ENCODE measurements around the gene EXOC5.
"Not testable (repeated sequence)": the region's sequence is repeated elsewhere in the genome, so short reads cannot be mapped to it uniquely, and the experiment has no call there.

EXOC5 gene

DNA sequence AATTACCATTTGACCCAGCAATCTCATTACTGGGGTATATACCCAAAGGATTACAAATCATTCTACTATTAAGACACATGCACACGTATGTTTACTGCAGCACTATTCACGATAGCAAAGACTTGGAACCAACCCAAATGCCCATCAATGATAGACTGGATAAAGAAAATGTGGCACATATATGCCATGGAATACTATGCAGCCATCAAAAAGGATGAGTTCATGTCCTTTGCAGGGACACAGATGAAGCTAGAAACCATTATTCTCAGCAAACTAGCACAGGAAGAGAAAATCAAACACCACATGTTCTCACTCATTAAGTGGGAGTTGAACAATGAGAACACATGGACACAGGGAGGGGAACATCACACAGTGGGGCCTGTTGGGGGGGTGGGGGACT, 40.4 kb downstream of the EXOC5 start:
- CTCF ChIA-PET, H3K4me3 Mint-ChIP-seq, H3K27ac Mint-ChIP-seq, H3K9me3 Mint-ChIP-seq, H3K4me1 Mint-ChIP-seq, DNase-seq, H3K27me3 Mint-ChIP-seq: not testable (repeated sequence)
- peaks cover 42% of the 10 kb centered on the region for H3K36me3 Mint-ChIP-seq

DNA sequence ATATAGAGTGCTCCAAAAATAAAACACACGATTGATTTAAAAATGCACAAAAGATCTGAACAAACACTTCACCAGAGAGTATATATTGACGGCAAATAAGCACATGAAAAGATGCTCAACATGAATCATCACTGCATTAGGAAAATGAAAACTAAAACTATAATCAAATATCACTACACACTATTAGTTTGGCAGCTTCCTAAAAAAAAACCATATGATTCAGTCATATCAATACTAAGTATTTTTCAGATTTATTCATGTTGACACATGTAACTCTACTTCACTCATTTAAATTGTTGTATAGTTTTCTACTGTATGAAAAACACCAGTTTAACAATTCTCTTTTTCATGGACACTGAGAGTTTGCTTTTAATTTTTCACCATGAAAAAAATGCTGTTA, 41.6 kb downstream of the EXOC5 start:
- no peak for DNase-seq
- H3K27ac Mint-ChIP-seq: no peak overlapping the region
- H3K27me3 Mint-ChIP-seq: no peaks in the 10 kb centered on the region
- CTCF ChIA-PET: no interaction called here
- H3K36me3 Mint-ChIP-seq: peaks cover 37% of the 10 kb centered on the region
- no peak overlapping the region for H3K4me3 Mint-ChIP-seq
- H3K9me3 Mint-ChIP-seq: peaks cover 3% of the 10 kb centered on the region
- H3K4me1 Mint-ChIP-seq: no peaks in the 10 kb centered on the region

DNA sequence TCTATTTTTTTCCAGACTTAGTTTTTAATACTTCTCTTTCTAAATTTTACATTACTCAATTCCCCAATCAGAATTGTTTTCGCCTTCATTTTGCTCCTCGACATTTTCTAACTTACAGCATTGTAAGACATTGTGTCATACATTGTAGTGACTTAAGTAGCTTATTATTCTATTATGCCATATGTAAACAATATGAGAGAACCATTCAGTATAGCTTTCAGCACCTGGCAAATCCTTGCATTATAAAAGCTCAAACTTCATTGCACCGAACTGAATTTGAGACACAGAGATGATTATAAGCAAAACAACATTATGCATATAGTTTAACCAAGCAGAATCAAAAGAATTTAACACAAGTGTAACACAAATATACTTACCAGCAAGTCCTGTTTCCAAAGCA, 46.8 kb downstream of the EXOC5 start:
- Mint-ChIP-seq H3K27me3 (no peaks in the 10 kb centered on the region), H3K36me3 (peaks cover 22% of the 10 kb centered on the region), H3K4me3 (no peak overlapping the region), H3K4me1 (no peaks in the 10 kb centered on the region), H3K9me3 (no peaks in the 10 kb centered on the region), H3K27ac (no peak overlapping the region)
- no peak for DNase-seq
- CTCF ChIA-PET: no interaction called here

DNA sequence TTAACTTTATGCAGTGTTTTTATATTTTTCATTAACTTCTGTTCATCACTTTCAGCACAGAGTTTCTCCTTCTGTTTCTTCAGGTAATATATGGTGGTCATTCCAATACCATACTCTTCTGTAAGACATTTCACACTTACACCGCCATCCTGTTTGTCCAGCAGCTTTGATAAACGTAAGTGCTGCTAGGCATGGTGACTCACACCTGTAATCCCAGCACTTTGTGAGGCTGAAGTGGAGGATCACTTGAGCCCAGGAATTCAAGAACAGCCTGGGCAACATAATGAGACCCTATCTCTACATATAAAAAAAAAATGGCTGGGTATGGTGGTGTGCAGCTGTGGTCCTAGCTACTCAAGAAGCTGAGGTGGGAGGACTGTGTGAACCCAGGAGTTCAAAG, 55.8 kb downstream of the EXOC5 start:
- CTCF ChIA-PET: no interaction called here
- DNase-seq: no peak
- Mint-ChIP-seq H3K36me3 (peaks cover 49% of the 10 kb centered on the region), H3K9me3 (no peaks in the 10 kb centered on the region), H3K27ac (no peak overlapping the region), H3K4me3 (no peak overlapping the region), H3K4me1 (no peaks in the 10 kb centered on the region), H3K27me3 (no peaks in the 10 kb centered on the region)

DNA sequence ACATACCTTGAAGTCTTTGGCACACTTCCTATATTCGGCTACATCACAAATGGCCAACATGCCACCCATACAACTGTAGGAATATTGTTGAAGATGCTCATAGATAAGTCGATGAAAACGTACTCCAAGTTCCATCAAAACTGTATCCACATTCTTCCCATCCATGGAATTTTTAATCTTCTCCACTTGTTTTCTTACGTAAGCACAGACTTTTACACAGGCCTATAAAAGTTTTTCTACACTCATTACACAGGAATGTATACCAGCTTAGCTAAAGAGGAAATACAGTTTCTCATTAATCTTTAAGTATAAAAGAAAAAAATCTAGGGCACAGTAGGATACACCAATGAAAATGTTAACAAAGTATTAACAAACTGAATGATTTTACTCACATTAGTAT, 59.1 kb downstream of the EXOC5 start:
- Mint-ChIP-seq H3K27ac (no peak overlapping the region), H3K4me3 (no peak overlapping the region), H3K4me1 (no peaks in the 10 kb centered on the region), H3K36me3 (peaks cover 35% of the 10 kb centered on the region), H3K9me3 (no peaks in the 10 kb centered on the region), H3K27me3 (no peaks in the 10 kb centered on the region)
- no peak for DNase-seq
- CTCF ChIA-PET: no interaction called here

DNA sequence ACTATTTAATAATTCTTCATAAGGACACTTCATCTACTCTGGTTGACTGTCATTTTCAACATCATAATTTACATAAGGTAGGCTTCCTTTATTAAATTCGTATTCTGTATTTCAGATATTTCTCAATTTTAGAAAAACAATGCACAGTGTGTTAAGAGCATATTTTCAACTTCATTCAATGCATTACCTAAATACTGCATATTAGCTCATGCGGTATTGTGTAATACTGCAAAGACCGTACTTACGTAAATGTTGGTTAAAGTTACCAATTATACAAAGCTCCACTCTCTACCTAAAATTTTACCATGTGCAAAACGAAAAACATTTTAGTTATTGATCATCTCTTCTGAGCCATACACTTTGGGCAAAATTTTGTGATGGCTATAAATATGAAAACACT, 62.8 kb downstream of the EXOC5 start:
- H3K27me3 Mint-ChIP-seq: no peaks in the 10 kb centered on the region
- no peaks in the 10 kb centered on the region for H3K9me3 Mint-ChIP-seq
- H3K36me3 Mint-ChIP-seq: peaks cover 17% of the 10 kb centered on the region
- no peak for DNase-seq
- H3K4me1 Mint-ChIP-seq: no peaks in the 10 kb centered on the region
- H3K4me3 Mint-ChIP-seq: no peak overlapping the region
- no peak overlapping the region for H3K27ac Mint-ChIP-seq
- CTCF ChIA-PET: no interaction called here

GRCh38 chr14:57202672-57203071, 66.0 kb downstream of the EXOC5 start:
- H3K27ac Mint-ChIP-seq, H3K4me1 Mint-ChIP-seq, H3K4me3 Mint-ChIP-seq, H3K9me3 Mint-ChIP-seq, CTCF ChIA-PET, H3K36me3 Mint-ChIP-seq, H3K27me3 Mint-ChIP-seq, DNase-seq: not testable (repeated sequence)

DNA sequence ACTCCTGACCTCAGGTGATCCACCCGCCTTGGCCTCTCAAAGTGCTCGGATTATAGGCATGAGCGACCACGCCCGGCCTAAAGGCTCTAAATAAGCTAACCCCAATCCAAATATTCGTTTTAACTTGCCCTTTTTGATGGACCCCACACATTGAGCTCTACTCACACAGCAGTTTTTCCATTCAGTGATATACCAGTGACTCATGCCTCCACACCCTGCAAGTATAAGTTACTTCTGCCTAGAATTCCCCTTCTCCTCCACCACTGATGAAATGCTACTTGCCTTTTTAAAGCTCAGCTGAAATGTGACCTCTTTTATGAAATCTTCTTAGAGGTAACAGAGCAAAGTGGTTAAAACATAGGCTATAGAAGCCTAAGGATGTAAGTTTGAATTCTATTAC, 68.8 kb downstream of the EXOC5 start:
- peaks cover 2% of the 10 kb centered on the region for H3K36me3 Mint-ChIP-seq
- H3K27me3 Mint-ChIP-seq: peaks cover 4% of the 10 kb centered on the region
- CTCF ChIA-PET: interaction anchor here (0.6 to 1.5 kb wide), 2 partner anchors 872 to 1717 kb away, joined by 3 read pairs; no protein-coding TSS in a partner anchor
- no peaks in the 10 kb centered on the region for H3K9me3 Mint-ChIP-seq
- no peaks in the 10 kb centered on the region for H3K4me1 Mint-ChIP-seq
- DNase-seq: no peak
- H3K4me3 Mint-ChIP-seq: no peak overlapping the region
- peak overlapping the region; percentile 19 for H3K27ac Mint-ChIP-seq

GRCh38 chr14:57189070-57189469, 79.6 kb downstream of the EXOC5 start:
- Mint-ChIP-seq H3K27me3 (peaks cover 12% of the 10 kb centered on the region), H3K9me3 (no peaks in the 10 kb centered on the region), H3K36me3 (no peaks in the 10 kb centered on the region), H3K4me3 (no peak overlapping the region), H3K4me1 (no peaks in the 10 kb centered on the region), H3K27ac (no peak overlapping the region)
- CTCF ChIA-PET: no interaction called here
- DNase-seq: no peak

GRCh38 chr14:57182760-57183503, 85.8 kb downstream of the EXOC5 start:
- CTCF ChIA-PET: interaction anchor here (0.7 to 1.7 kb wide), 3 partner anchors 515 to 692 kb away, joined by 3 to 12 read pairs (median 4); no protein-coding TSS in a partner anchor
- H3K4me3 Mint-ChIP-seq: no peak overlapping the region
- no peak overlapping the region for H3K27ac Mint-ChIP-seq

DNA sequence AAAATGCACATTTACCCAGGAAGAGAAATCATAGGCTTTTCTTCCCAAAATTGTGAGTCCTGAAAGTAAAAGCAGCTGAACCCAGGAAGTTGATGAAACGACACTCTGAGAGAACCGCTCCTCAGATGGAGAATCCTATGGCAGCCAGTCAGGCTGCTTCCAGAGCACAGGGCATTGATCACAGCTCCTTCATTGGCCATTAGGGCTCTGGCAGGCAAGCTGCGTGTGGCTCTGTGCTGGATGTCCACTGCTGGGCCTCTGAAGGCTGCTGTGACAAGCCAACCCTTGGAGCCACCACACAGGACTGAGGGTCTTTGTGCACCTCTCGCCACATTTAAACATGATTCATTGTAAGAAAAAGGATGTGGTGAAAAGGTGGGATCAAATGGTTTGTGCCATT, 89.4 kb downstream of the EXOC5 start:
- CTCF ChIA-PET: interaction anchor here (1.9 kb wide), 1 partner anchor 689 kb away, joined by 6 read pairs; no protein-coding TSS in a partner anchor
- no peak overlapping the region for H3K27ac Mint-ChIP-seq
- no peaks in the 10 kb centered on the region for H3K9me3 Mint-ChIP-seq
- H3K36me3 Mint-ChIP-seq: no peaks in the 10 kb centered on the region
- H3K4me3 Mint-ChIP-seq: no peak overlapping the region
- no peak for DNase-seq
- no peaks in the 10 kb centered on the region for H3K4me1 Mint-ChIP-seq
- H3K27me3 Mint-ChIP-seq: peaks cover 9% of the 10 kb centered on the region

More at GRCh38 chr14:57182760-57183503, 85.8 kb downstream of the EXOC5 start:
- H3K36me3 Mint-ChIP-seq: no peaks in the 10 kb centered on the region
- H3K27me3 Mint-ChIP-seq: peaks cover 9% of the 10 kb centered on the region
- no peaks in the 10 kb centered on the region for H3K9me3 Mint-ChIP-seq
- DNase-seq: no peak
- H3K4me1 Mint-ChIP-seq: no peaks in the 10 kb centered on the region

DNA sequence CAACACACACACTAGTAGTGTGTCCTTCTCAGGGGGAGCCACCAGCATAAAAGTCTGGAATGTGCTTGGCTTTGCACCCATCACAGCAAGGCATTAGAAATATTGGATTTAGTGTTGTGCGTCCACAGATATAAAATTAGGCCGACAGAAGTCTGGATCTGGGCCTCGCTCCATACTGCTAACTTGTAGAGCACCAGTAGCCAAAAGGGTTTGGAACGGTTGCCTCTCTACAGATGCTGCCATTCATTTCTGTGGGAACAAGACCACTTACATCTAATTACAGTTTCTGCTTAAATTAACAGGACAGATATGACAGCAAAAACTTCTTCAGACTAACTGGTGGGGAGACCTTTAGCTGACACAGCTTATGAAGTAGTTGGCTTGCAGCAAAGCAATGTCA, 94.2 kb downstream of the EXOC5 start:
- H3K27me3 Mint-ChIP-seq: peaks cover 8% of the 10 kb centered on the region
- no peaks in the 10 kb centered on the region for H3K36me3 Mint-ChIP-seq
- CTCF ChIA-PET: no interaction called here
- H3K27ac Mint-ChIP-seq: no peak overlapping the region
- H3K4me1 Mint-ChIP-seq: no peaks in the 10 kb centered on the region
- no peaks in the 10 kb centered on the region for H3K9me3 Mint-ChIP-seq
- no peak for DNase-seq
- H3K4me3 Mint-ChIP-seq: no peak overlapping the region

DNA sequence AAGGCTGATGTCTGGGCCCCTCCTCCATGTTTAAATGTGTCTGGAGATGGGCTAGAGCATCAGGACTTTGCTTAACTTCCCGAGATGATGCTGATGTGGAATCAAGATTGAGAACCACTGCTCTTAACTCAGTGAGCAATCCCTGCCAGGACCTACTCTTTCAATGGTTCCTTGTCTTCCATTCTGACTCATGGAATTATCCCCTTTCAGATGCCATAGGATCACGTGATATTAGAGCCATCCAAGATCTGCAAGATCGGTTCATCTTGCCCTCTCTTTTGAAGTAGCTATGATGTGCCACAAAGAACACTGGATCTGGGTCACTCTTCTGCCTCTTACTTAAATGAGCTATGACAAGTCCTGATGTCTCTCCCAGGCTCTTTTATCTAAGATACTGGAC, 96.8 kb downstream of the EXOC5 start:
- H3K36me3 Mint-ChIP-seq: no peaks in the 10 kb centered on the region
- no peak overlapping the region for H3K4me3 Mint-ChIP-seq
- CTCF ChIA-PET: no interaction called here
- no peak for DNase-seq
- no peaks in the 10 kb centered on the region for H3K9me3 Mint-ChIP-seq
- no peak overlapping the region for H3K27ac Mint-ChIP-seq
- H3K4me1 Mint-ChIP-seq: no peaks in the 10 kb centered on the region
- peaks cover 5% of the 10 kb centered on the region for H3K27me3 Mint-ChIP-seq

DNA sequence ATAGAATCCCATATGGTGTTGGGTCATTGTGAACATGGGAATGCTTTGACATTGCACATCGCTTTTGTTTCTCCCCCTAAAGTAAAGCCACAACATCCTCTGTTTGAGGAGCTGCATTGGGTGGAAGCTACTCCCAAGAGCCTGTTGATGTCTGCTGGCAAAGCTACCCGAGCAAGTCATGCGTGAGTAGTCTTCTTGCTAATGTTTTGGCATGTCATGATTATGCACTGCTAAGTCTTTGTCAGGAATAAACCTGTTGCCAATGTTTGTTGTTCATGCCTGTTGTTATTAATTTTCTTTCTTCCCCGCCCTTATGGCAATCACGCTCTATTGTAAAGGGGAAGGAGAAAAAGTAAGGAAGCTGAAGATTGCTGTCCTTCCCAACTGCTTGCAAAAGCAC, 97.3 kb downstream of the EXOC5 start:
- Mint-ChIP-seq H3K27me3 (peaks cover 5% of the 10 kb centered on the region), H3K9me3 (no peaks in the 10 kb centered on the region), H3K36me3 (no peaks in the 10 kb centered on the region), H3K4me1 (no peaks in the 10 kb centered on the region), H3K27ac (no peak overlapping the region), H3K4me3 (no peak overlapping the region)
- no peak for DNase-seq
- CTCF ChIA-PET: interaction anchor here (1.0 kb wide), 1 partner anchor 10 kb away, joined by 3 read pairs; no protein-coding TSS in a partner anchor

GRCh38 chr14:57169901-57170300, 98.8 kb downstream of the EXOC5 start:
- H3K27me3 Mint-ChIP-seq: peaks cover 5% of the 10 kb centered on the region
- CTCF ChIA-PET: no interaction called here
- no peaks in the 10 kb centered on the region for H3K36me3 Mint-ChIP-seq
- no peak overlapping the region for H3K4me3 Mint-ChIP-seq
- H3K4me1 Mint-ChIP-seq: no peaks in the 10 kb centered on the region
- no peaks in the 10 kb centered on the region for H3K9me3 Mint-ChIP-seq
- no peak for DNase-seq
- no peak overlapping the region for H3K27ac Mint-ChIP-seq
